Measurements from ENCODE around the gene ZCCHC13.
"Not testable (repeated sequence)": the region's sequence is repeated elsewhere in the genome, so short reads cannot be mapped to it uniquely, and the experiment has no call there.

The ZCCHC13 gene

GRCh38 chrX:74304016-74304415 is at the start of gene ZCCHC13:
TSS of gene ZCCHC13 (plus strand) at chrX:74304180. CDS start at chrX:74304267, 87 bp downstream.
- no peak for DNase-seq (ENCODE audit: low read depth)
- in situ Hi-C loops (cut with HindIII; ENCODE audit: low sequenced_read_pairs) = no loop called here
- TF ChIP-seq CTCF (IDR thresholded peaks at IDR 0.05; ENCODE audit: low read depth, low read length, missing control alignments) = no peak
- H3K4me3 ChIP-seq (ENCODE audit: low read depth, low read length) = no peak within 1 kb of the TSS

GRCh38 chrX:74258111-74258510 is 45.9 kb upstream of the ZCCHC13 start:
- in situ Hi-C loops (cut with HindIII; ENCODE audit: low sequenced_read_pairs); H3K4me3 ChIP-seq (ENCODE audit: low read depth, low read length); DNase-seq (ENCODE audit: low read depth): not testable (repeated sequence)

GRCh38 chrX:74259885-74260491 is 44.0 kb upstream of the ZCCHC13 start:
- H3K4me3 ChIP-seq (ENCODE audit: low read depth, low read length) = no peak overlapping the region
- in situ Hi-C loops (cut with HindIII; ENCODE audit: low sequenced_read_pairs) = no loop called here
- no peak for TF ChIP-seq CTCF (IDR thresholded peaks at IDR 0.05; ENCODE audit: low read depth, low read length, missing control alignments)
- DNase-seq (ENCODE audit: low read depth) = no peak

- in situ Hi-C loops (cut with HindIII; ENCODE audit: low sequenced_read_pairs) = no loop called here
- no peak for DNase-seq (ENCODE audit: low read depth)
- no peak for TF ChIP-seq CTCF (IDR thresholded peaks at IDR 0.05; ENCODE audit: low read depth, low read length, missing control alignments)
- no peak overlapping the region for H3K4me3 ChIP-seq (ENCODE audit: low read depth, low read length)
These were observed 41.3 kb upstream of the ZCCHC13 start for GRCh38 chrX:74262452-74263209.

GRCh38 chrX:74270393-74270792 is 33.6 kb upstream of the ZCCHC13 start:
- in situ Hi-C loops (cut with HindIII; ENCODE audit: low sequenced_read_pairs) = no loop called here
- no peak overlapping the region for H3K4me3 ChIP-seq (ENCODE audit: low read depth, low read length)
- no peak for TF ChIP-seq CTCF (IDR thresholded peaks at IDR 0.05; ENCODE audit: low read depth, low read length, missing control alignments)
- no peak for DNase-seq (ENCODE audit: low read depth)

- in situ Hi-C loops (cut with HindIII; ENCODE audit: low sequenced_read_pairs) = no loop called here
- H3K4me3 ChIP-seq (ENCODE audit: low read depth, low read length) = no peak overlapping the region
These were observed 31.8 kb upstream of the ZCCHC13 start for GRCh38 chrX:74272230-74272629.

More at GRCh38 chrX:74272230-74272629, 31.8 kb upstream of the ZCCHC13 start:
- no peak for TF ChIP-seq CTCF (IDR thresholded peaks at IDR 0.05; ENCODE audit: low read depth, low read length, missing control alignments)
- DNase-seq (ENCODE audit: low read depth) = no peak

Measured in astrocyte of the cerebellum (primary cell).